ENCODE measurements around the gene LACRT. TPM values are rescaled to one million over a fixed set of nuclear protein-coding genes. Genes with fewer than 3 reads are reported as not detected.

The LACRT gene
- total RNA-seq, 1 donor from 2014 or later: not detected

GRCh38 chr12:54650889-54651288 is 16.2 kb upstream of the LACRT start:
- Mint-ChIP-seq H3K9me3 (ENCODE audit: low read depth) (no peaks in the 10 kb centered on the region), H3K36me3 (ENCODE audit: insufficient read depth) (no peaks in the 10 kb centered on the region), H3K4me1 (ENCODE audit: low read depth) (no peaks in the 10 kb centered on the region), H3K27ac (no peak overlapping the region), H3K27me3 (peaks cover 49% of the 10 kb centered on the region), H3K4me3 (ENCODE audit: low read depth) (no peak overlapping the region)
- no peak for DNase-seq (ENCODE audit: low spot score, unreplicated experiment)
- no peak for TF ChIP-seq CTCF (IDR thresholded peaks at IDR 0.05; ENCODE audit: unreplicated experiment)

- Mint-ChIP-seq H3K27me3 (peaks cover 53% of the 10 kb centered on the region), H3K4me3 (ENCODE audit: low read depth) (no peak overlapping the region), H3K36me3 (ENCODE audit: insufficient read depth) (no peaks in the 10 kb centered on the region), H3K4me1 (ENCODE audit: low read depth) (no peaks in the 10 kb centered on the region), H3K9me3 (ENCODE audit: low read depth) (no peaks in the 10 kb centered on the region), H3K27ac (no peak overlapping the region)
- no peak for TF ChIP-seq CTCF (IDR thresholded peaks at IDR 0.05; ENCODE audit: unreplicated experiment)
- no peak for DNase-seq (ENCODE audit: low spot score, unreplicated experiment)
Measured at GRCh38 chr12:54650409-54650808, 15.7 kb upstream of the LACRT start.

GRCh38 chr12:54649825-54650224 is 15.1 kb upstream of the LACRT start:
- peaks cover 59% of the 10 kb centered on the region for H3K27me3 Mint-ChIP-seq
- H3K4me3 Mint-ChIP-seq (ENCODE audit: low read depth): no peak overlapping the region
- H3K4me1 Mint-ChIP-seq (ENCODE audit: low read depth): no peaks in the 10 kb centered on the region
- no peaks in the 10 kb centered on the region for H3K36me3 Mint-ChIP-seq (ENCODE audit: insufficient read depth)
- H3K27ac Mint-ChIP-seq: no peak overlapping the region
- H3K9me3 Mint-ChIP-seq (ENCODE audit: low read depth): no peaks in the 10 kb centered on the region
- TF ChIP-seq CTCF (IDR thresholded peaks at IDR 0.05; ENCODE audit: unreplicated experiment): no peak
- DNase-seq (ENCODE audit: low spot score, unreplicated experiment): no peak

- Mint-ChIP-seq H3K27ac (no peak within 1 kb of the TSS), H3K36me3 (ENCODE audit: insufficient read depth) (no peaks in the 10 kb centered on the region), H3K4me3 (ENCODE audit: low read depth) (no peak within 1 kb of the TSS), H3K4me1 (ENCODE audit: low read depth) (no peaks in the 10 kb centered on the region), H3K9me3 (ENCODE audit: low read depth) (no peaks in the 10 kb centered on the region), H3K27me3 (peaks cover 63% of the 10 kb centered on the region)
- no peak for DNase-seq (ENCODE audit: low spot score, unreplicated experiment)
- no peak for TF ChIP-seq CTCF (IDR thresholded peaks at IDR 0.05; ENCODE audit: unreplicated experiment)
Measured at GRCh38 chr12:54648265-54648664, 13.6 kb upstream of the LACRT start, which contains the start of gene DCD. DCD (minus strand) TSS chr12:54648365; CDS start chr12:54648303, 62 bp downstream.

GRCh38 chr12:54641554-54641953 is 6.9 kb upstream of the LACRT start:
- Mint-ChIP-seq H3K4me3 (ENCODE audit: low read depth) (no peak overlapping the region), H3K27ac (no peak overlapping the region), H3K9me3 (ENCODE audit: low read depth) (peaks cover 4% of the 10 kb centered on the region), H3K27me3 (peaks cover 54% of the 10 kb centered on the region), H3K4me1 (ENCODE audit: low read depth) (no peaks in the 10 kb centered on the region), H3K36me3 (ENCODE audit: insufficient read depth) (no peaks in the 10 kb centered on the region)
- no peak for DNase-seq (ENCODE audit: low spot score, unreplicated experiment)
- no peak for TF ChIP-seq CTCF (IDR thresholded peaks at IDR 0.05; ENCODE audit: unreplicated experiment)
